ENCODE results near the gene ATP2B3.

ATP2B3 gene

DNA sequence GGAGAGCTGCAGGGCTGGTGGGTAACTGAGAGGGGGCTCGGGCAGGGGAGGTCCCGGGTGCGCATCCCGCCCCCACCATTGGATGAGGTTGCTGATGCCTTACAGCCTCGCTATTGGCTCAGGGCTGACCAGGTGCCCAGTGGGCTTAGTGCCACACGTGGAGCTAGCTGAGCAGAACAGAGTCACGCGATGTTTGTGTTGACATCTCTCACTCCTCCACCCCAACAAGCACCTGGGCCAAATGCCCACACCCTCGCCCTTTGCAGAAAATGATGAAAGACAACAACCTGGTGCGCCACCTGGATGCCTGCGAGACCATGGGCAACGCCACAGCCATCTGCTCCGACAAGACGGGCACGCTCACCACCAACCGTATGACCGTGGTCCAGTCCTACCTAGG is 31.8 kb downstream of the ATP2B3 start:
- Histone ChIP-seq H3K4me2 (ENCODE audit: low read depth, low read length) (no peak overlapping the region), H3F3A (ENCODE audit: insufficient read depth, low read length) (no peaks in the 10 kb centered on the region), H4K20me1 (ENCODE audit: insufficient read depth, low read length) (no peaks in the 10 kb centered on the region), H3K27ac (ENCODE audit: low read length) (no peak overlapping the region), H3K9me2 (replicated peaks; ENCODE audit: insufficient read depth, low read length) (no peaks in the 10 kb centered on the region), H3K27me3 (replicated peaks; ENCODE audit: insufficient read depth, low read length) (peaks cover 79% of the 10 kb centered on the region), H3K36me3 (replicated peaks; ENCODE audit: insufficient read depth, low read length) (no peaks in the 10 kb centered on the region), H3K9ac (ENCODE audit: low read length) (no peak overlapping the region), H3K79me2 (ENCODE audit: low read length) (no peaks in the 10 kb centered on the region), H3K4me3 (ENCODE audit: low read length) (no peak overlapping the region), H3K4me1 (ENCODE audit: low read length) (no peaks in the 10 kb centered on the region), H2AFZ (ENCODE audit: low read length) (no peak overlapping the region), H3K9me3 (replicated peaks; ENCODE audit: insufficient read depth, low read length) (no peaks in the 10 kb centered on the region)
- TF ChIP-seq CTCF (IDR thresholded peaks at IDR 0.05; ENCODE audit: low read length) (no peak), EZH2phosphoT487 (IDR thresholded peaks at IDR 0.05; ENCODE audit: low read length) (no peak), EZH2 (optimal IDR thresholded peaks at IDR 0.05; ENCODE audit: low read depth, low read length) (no peak)
- no peak for DNase-seq

DNA sequence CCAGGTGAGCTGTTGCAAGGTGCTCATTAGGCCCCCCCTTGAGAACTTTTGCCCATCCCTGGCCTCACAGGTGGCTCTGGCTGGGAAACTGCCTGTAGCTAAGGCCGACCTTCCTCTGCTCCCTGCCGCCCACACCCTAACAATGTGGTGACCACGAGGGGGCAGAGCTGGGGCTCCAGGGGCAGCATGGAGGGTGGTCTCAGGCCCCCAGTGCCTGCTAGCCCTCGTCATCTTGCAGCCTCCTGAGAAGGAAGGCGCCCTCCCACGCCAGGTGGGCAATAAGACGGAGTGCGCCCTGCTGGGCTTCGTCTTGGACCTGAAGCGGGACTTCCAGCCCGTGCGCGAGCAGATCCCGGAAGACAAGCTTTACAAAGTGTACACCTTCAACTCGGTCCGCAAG is 32.4 kb downstream of the ATP2B3 start:
- H3K9ac ChIP-seq (ENCODE audit: low read length), result no peak overlapping the region
- H3K4me1 ChIP-seq (ENCODE audit: low read length), result no peaks in the 10 kb centered on the region
- H4K20me1 ChIP-seq (ENCODE audit: insufficient read depth, low read length), result no peaks in the 10 kb centered on the region
- no peak for DNase-seq
- no peaks in the 10 kb centered on the region for H3K9me3 ChIP-seq (replicated peaks; ENCODE audit: insufficient read depth, low read length)
- no peaks in the 10 kb centered on the region for H3K79me2 ChIP-seq (ENCODE audit: low read length)
- no peaks in the 10 kb centered on the region for H3K9me2 ChIP-seq (replicated peaks; ENCODE audit: insufficient read depth, low read length)
- no peak overlapping the region for H3K4me3 ChIP-seq (ENCODE audit: low read length)
- H3F3A ChIP-seq (ENCODE audit: insufficient read depth, low read length), result no peaks in the 10 kb centered on the region
- TF ChIP-seq CTCF (IDR thresholded peaks at IDR 0.05; ENCODE audit: low read length), result no peak
- no peak for TF ChIP-seq EZH2 (optimal IDR thresholded peaks at IDR 0.05; ENCODE audit: low read depth, low read length)
- TF ChIP-seq EZH2phosphoT487 (IDR thresholded peaks at IDR 0.05; ENCODE audit: low read length), result no peak
- H2AFZ ChIP-seq (ENCODE audit: low read length), result no peak overlapping the region
- peaks cover 82% of the 10 kb centered on the region for H3K27me3 ChIP-seq (replicated peaks; ENCODE audit: insufficient read depth, low read length)
- H3K27ac ChIP-seq (ENCODE audit: low read length), result no peak overlapping the region
- H3K4me2 ChIP-seq (ENCODE audit: low read depth, low read length), result no peak overlapping the region
- H3K36me3 ChIP-seq (replicated peaks; ENCODE audit: insufficient read depth, low read length), result no peaks in the 10 kb centered on the region

GRCh38 chrX:153551135-153551534 is 33.7 kb downstream of the ATP2B3 start:
- no peak for DNase-seq
- TF ChIP-seq EZH2phosphoT487 (IDR thresholded peaks at IDR 0.05; ENCODE audit: low read length) (no peak), EZH2 (optimal IDR thresholded peaks at IDR 0.05; ENCODE audit: low read depth, low read length) (no peak), CTCF (IDR thresholded peaks at IDR 0.05; ENCODE audit: low read length) (no peak)
- no peaks in the 10 kb centered on the region for H3K9me3 ChIP-seq (replicated peaks; ENCODE audit: insufficient read depth, low read length)
- H3K36me3 ChIP-seq (replicated peaks; ENCODE audit: insufficient read depth, low read length), result no peaks in the 10 kb centered on the region
- H3K9ac ChIP-seq (ENCODE audit: low read length), result no peak overlapping the region
- H3K79me2 ChIP-seq (ENCODE audit: low read length), result no peaks in the 10 kb centered on the region
- H3K9me2 ChIP-seq (replicated peaks; ENCODE audit: insufficient read depth, low read length), result no peaks in the 10 kb centered on the region
- no peaks in the 10 kb centered on the region for H4K20me1 ChIP-seq (ENCODE audit: insufficient read depth, low read length)
- no peak overlapping the region for H3K4me3 ChIP-seq (ENCODE audit: low read length)
- H3F3A ChIP-seq (ENCODE audit: insufficient read depth, low read length), result no peaks in the 10 kb centered on the region
- H3K4me2 ChIP-seq (ENCODE audit: low read depth, low read length), result no peak overlapping the region
- no peaks in the 10 kb centered on the region for H3K4me1 ChIP-seq (ENCODE audit: low read length)
- no peak overlapping the region for H2AFZ ChIP-seq (ENCODE audit: low read length)
- H3K27me3 ChIP-seq (replicated peaks; ENCODE audit: insufficient read depth, low read length), result peaks cover 85% of the 10 kb centered on the region
- no peak overlapping the region for H3K27ac ChIP-seq (ENCODE audit: low read length)
